Measurements from ENCODE around the gene SYNJ2.
A peak's percentile ranks its signal among the peaks of the same experiment; 100 is the strongest.

SYNJ2 gene

GRCh38 chr6:158030380-158031300 is 49.0 kb downstream of the SYNJ2 start:
- no peak for DNase-seq

GRCh38 chr6:158031381-158032353 is 50.0 kb downstream of the SYNJ2 start:
- DNase-seq: peak; percentile 57 to 91

- DNase-seq: no peak
Measured at GRCh38 chr6:158032354-158032733, 50.7 kb downstream of the SYNJ2 start.

GRCh38 chr6:158033077-158033750 is 51.6 kb downstream of the SYNJ2 start:
- DNase-seq: no peak

- DNase-seq: no peak
Measured at GRCh38 chr6:158033751-158034702, 52.4 kb downstream of the SYNJ2 start.

- DNase-seq: no peak
Measured at GRCh38 chr6:158036261-158036660, 54.6 kb downstream of the SYNJ2 start.

GRCh38 chr6:158037021-158037420 is 55.4 kb downstream of the SYNJ2 start:
- DNase-seq: no peak

- no peak for DNase-seq
Measured at GRCh38 chr6:158037771-158038170, 56.1 kb downstream of the SYNJ2 start.

- DNase-seq: no peak
Measured at GRCh38 chr6:158038291-158039177, 56.9 kb downstream of the SYNJ2 start.

GRCh38 chr6:158039178-158039557 is 57.5 kb downstream of the SYNJ2 start:
- no peak for DNase-seq

GRCh38 chr6:158039571-158040050 is 57.9 kb downstream of the SYNJ2 start:
- DNase-seq: no peak

- peak; percentile 91 to 97 for DNase-seq
Measured at GRCh38 chr6:158040051-158040803, 58.6 kb downstream of the SYNJ2 start.

- DNase-seq: no peak
Measured at GRCh38 chr6:158040804-158041347, 59.2 kb downstream of the SYNJ2 start.

- no peak for DNase-seq
Measured at GRCh38 chr6:158041370-158041769, 59.7 kb downstream of the SYNJ2 start.

- no peak for DNase-seq
Measured at GRCh38 chr6:158041788-158042187, 60.1 kb downstream of the SYNJ2 start.

GRCh38 chr6:158042245-158042798 is 60.7 kb downstream of the SYNJ2 start:
- peak in 1 of 2 experiments; percentile 14 for DNase-seq

- no peak for DNase-seq
Measured at GRCh38 chr6:158043008-158043407, 61.3 kb downstream of the SYNJ2 start.

- DNase-seq: no peak
Measured at GRCh38 chr6:158043586-158044524, 62.2 kb downstream of the SYNJ2 start.

Data from SW 1271 (cell line).